A549 (cell line): ENCODE results near the gene CH25H. TPM values are rescaled to one million over a fixed set of nuclear protein-coding genes. Genes with fewer than 3 reads are reported as not detected.

Experiments used
- ATAC-seq, 2 experiments: fragments of 200-7000 bp in 1 of 2; fragments of >200 bp in 1 of 2; cut with Nextera tagmentation in 1 of 2; cut with Tn5 transposase in 1 of 2; 3 replicates each; pipeline versions ENCODE4 v1.8.0 to v1.9.1; 2018 to 2020; ENCODE audit warnings: mild to moderate bottlenecking in 1 of 2, moderate library complexity in 1 of 2
- CTCF ChIA-PET: fragments of 300-600 bp; sonication (Branson Sonifier 250); formaldehyde crosslinking; extraction: SDS; loops from one replicate; lab custom pipeline; 2021; ENCODE audit warnings: antibody characterized with exemption, inconsistent platforms; lab: Yijun Ruan, JAX
- POLR2A ChIA-PET: fragments of 350-600 bp; formaldehyde crosslinking; extraction: SDS; loops from one replicate; lab custom pipeline; 2021; ENCODE audit warnings: antibody characterized with exemption, inconsistent platforms; lab: Yijun Ruan, JAX
- DNase-seq, 2 experiments: peaks; one replicate each; pipeline versions ENCODE4 v3.0.0 to v3.0.0-alpha.2; 2011 to 2016; ENCODE audit warnings: low read depth in 1 of 2, low spot score in 1 of 2
- FAIRE-seq: peaks from 2 replicates; lab custom pipeline; 2011; peaks lifted over from hg19 to GRCh38; lab: Jason Lieb, UNC
- H3K27ac ChIP-seq, 2 experiments: fragments of >200 bp; sonication (Bioruptor Twin); formaldehyde crosslinking; 3 replicates each; pipeline ENCODE4 v1.5.1; 2016 to 2017
- H3K4me1 ChIP-seq: fragments of >200 bp; sonication (Bioruptor Twin); formaldehyde crosslinking; 3 replicates; pipeline ENCODE4 v1.6.1; 2016
- H3K4me2 ChIP-seq: fragments of >200 bp; sonication (Bioruptor Twin); formaldehyde crosslinking; 3 replicates; pipeline ENCODE4 v1.6.1; 2016
- H3K4me3 ChIP-seq: fragments of >200 bp; sonication (Bioruptor Twin); formaldehyde crosslinking; 3 replicates; pipeline ENCODE4 v1.5.1; 2016
- H3K9me3 ChIP-seq: fragments of >200 bp; sonication (Bioruptor Twin); formaldehyde crosslinking; 3 replicates; pipeline ENCODE4 v1.6.1; 2016
- EP300 ChIP-seq, 2 experiments: fragments of >200 bp; sonication (Bioruptor Twin); formaldehyde crosslinking; IDR thresholded peaks; 2 replicates in 1 of 2; 3 replicates in 1 of 2; pipeline ENCODE4 v1.6.1; 2016 to 2017
- NR3C1 ChIP-seq: fragments of >200 bp; sonication (Bioruptor Twin); formaldehyde crosslinking; IDR thresholded peaks from 3 replicates; pipeline ENCODE4 v1.6.1; 2017
- ZFP36 ChIP-seq: fragments of 450-650 bp; IDR thresholded peaks from 2 replicates; pipeline ENCODE4 v1.6.1; 2014; ENCODE audit warnings: borderline replicate concordance; ENCODE audit not compliant: partially characterized antibody
- WGBS: methylation state at CpG from one replicate; pipeline ENCODE4 v1.1.6; 2017; ENCODE audit errors: missing lambda C conversion rate; 5-methylcytosine and 5-hydroxymethylcytosine counted together
- polyA plus RNA-seq, 4 experiments: library from polyadenylated mRNA; depleted of rRNA in 3 of 4; stranded (reverse); fragments of >200 nt; fragmentation: RNase III in 1 of 4; extraction: RNeasy Plus Mini Kit Qiagen cat#74134 plus additional on column Dnase treatment in 1 of 4; gene quantifications; 2 replicates in 3 of 4; 3 replicates in 1 of 4; pipeline ENCODE4 v1.2.3, GENCODE V29; 2011 to 2017

The CH25H gene
- polyA plus RNA-seq, 2 of the 4 experiments (the other 2 are of a cell fraction): not detected

DNA sequence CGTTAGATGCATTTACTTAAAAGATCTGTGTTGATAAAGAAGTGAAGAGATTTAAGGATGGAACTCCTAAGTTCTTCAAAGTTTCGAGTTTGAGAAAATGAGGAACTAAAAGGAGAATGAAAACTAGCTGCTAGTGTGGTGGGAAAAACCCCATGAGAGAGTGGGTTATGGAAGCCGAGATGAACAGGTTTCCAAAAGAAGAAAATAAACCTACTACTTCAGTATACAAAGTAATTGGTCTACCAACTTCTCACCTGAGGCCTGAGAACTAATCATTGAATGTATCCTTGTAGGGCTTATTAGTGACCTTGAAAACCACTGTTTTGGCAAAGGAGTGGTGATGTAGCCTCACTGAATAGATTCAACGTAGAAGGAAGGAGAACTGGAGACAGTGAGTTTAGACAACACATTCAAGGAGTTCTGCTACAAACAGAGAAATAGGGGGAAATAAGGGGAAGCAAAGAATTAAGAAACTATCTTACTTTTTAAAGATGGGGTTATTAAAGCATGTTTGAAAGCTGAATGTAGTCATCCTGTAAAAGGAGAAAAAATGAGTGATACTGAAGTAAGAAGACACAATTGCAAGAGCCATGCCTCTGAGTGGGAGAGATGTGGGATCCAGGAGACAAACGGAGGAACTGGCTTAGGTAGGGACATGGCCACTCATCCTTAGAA, 50.8 kb downstream of the CH25H start:
- no peak for TF ChIP-seq NR3C1
- no peak for TF ChIP-seq ZFP36
- TF ChIP-seq EP300 (IDR thresholded peaks at IDR 0.05): no peak
- no peak overlapping the region for H3K4me2 ChIP-seq
- ATAC-seq (no peak), DNase-seq (no peak), FAIRE-seq (no peak)
- no peak overlapping the region for H3K27ac ChIP-seq
- H3K4me3 ChIP-seq: no peak overlapping the region
- H3K4me1 ChIP-seq: no peaks in the 10 kb centered on the region
- no peaks in the 10 kb centered on the region for H3K9me3 ChIP-seq
- WGBS: 28% methylated on average over 5 of the region's 5 CpGs
- CTCF ChIA-PET: no interaction called here
- POLR2A ChIA-PET: no interaction called here

Other genes starting within 250 kb of the CH25H start
- 29.5 and 30.1 TPM in 2 replicates for gene FAS, start 216.5 kb downstream of the CH25H start, polyA plus RNA-seq (2011; rRNA removed)
- 21.0 to 24.2 TPM (median 23.4 TPM) in 3 replicates for gene FAS, start 216.5 kb downstream of the CH25H start, polyA plus RNA-seq (2017; fragmentation: RNase III; extraction: RNeasy Plus Mini Kit Qiagen cat#74134 plus additional on column Dnase treatment)
- 80.2 and 96.2 TPM in 2 replicates for gene LIPA, start 44.5 kb upstream of the CH25H start, polyA plus RNA-seq (2011; rRNA removed)
- gene LIPA, start 44.5 kb upstream of the CH25H start, polyA plus RNA-seq (2017; fragmentation: RNase III; extraction: RNeasy Plus Mini Kit Qiagen cat#74134 plus additional on column Dnase treatment): 42.7 to 55.0 TPM (median 51.2 TPM) in 3 replicates
- 0.81 and 1.1 TPM in 2 replicates for gene IFIT2, start 94.7 kb upstream of the CH25H start, polyA plus RNA-seq (2011; rRNA removed)
- 0.75 to 0.94 TPM (median 0.77 TPM) in 3 replicates for gene IFIT2, start 94.7 kb upstream of the CH25H start, polyA plus RNA-seq (2017; fragmentation: RNase III; extraction: RNeasy Plus Mini Kit Qiagen cat#74134 plus additional on column Dnase treatment)
- gene IFIT3, start 120.7 kb upstream of the CH25H start, polyA plus RNA-seq (2011; rRNA removed): 1.5 and 1.6 TPM in 2 replicates
- gene IFIT3, start 120.7 kb upstream of the CH25H start, polyA plus RNA-seq (2017; fragmentation: RNase III; extraction: RNeasy Plus Mini Kit Qiagen cat#74134 plus additional on column Dnase treatment): 2.1 to 2.4 TPM (median 2.2 TPM) in 3 replicates
- not detected in 2 replicates for gene IFIT1B, start 170.7 kb upstream of the CH25H start, polyA plus RNA-seq (2011; rRNA removed)
- not detected in 3 replicates for gene IFIT1B, start 170.7 kb upstream of the CH25H start, polyA plus RNA-seq (2017; fragmentation: RNase III; extraction: RNeasy Plus Mini Kit Qiagen cat#74134 plus additional on column Dnase treatment)
- gene IFIT1, start 185.3 kb upstream of the CH25H start, polyA plus RNA-seq (2011; rRNA removed): 2.0 and 2.5 TPM in 2 replicates
- 2.1 to 3.7 TPM (median 2.8 TPM) in 3 replicates for gene IFIT1, start 185.3 kb upstream of the CH25H start, polyA plus RNA-seq (2017; fragmentation: RNase III; extraction: RNeasy Plus Mini Kit Qiagen cat#74134 plus additional on column Dnase treatment)
- 10.1 and 11.5 TPM in 2 replicates for gene IFIT5, start 207.3 kb upstream of the CH25H start, polyA plus RNA-seq (2011; rRNA removed)
- gene IFIT5, start 207.3 kb upstream of the CH25H start, polyA plus RNA-seq (2017; fragmentation: RNase III; extraction: RNeasy Plus Mini Kit Qiagen cat#74134 plus additional on column Dnase treatment): 7.8 to 8.0 TPM (median 7.9 TPM) in 3 replicates